ENCODE data around the gene PLPPR5.

The PLPPR5 gene

DNA sequence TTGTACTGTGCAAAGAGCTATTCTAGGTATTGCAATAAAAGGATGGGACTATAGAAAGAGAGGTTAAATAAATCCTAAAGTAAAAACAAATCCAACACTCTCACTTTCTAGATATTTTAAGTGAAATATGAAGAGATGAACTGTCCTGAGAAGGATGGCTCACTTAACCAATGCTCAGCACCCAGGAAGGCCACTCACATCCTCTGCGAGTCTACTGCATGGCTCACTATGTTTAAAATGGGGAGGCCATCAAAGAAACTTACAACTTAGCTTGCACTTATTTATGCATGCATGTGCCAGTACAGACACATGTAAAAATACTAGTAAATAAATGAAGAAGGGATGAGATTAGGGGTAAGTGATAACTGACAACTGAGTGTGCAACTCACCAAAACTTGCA is 37.5 kb downstream of the PLPPR5 start (continued):
- TF ChIP-seq, protein P1, sequence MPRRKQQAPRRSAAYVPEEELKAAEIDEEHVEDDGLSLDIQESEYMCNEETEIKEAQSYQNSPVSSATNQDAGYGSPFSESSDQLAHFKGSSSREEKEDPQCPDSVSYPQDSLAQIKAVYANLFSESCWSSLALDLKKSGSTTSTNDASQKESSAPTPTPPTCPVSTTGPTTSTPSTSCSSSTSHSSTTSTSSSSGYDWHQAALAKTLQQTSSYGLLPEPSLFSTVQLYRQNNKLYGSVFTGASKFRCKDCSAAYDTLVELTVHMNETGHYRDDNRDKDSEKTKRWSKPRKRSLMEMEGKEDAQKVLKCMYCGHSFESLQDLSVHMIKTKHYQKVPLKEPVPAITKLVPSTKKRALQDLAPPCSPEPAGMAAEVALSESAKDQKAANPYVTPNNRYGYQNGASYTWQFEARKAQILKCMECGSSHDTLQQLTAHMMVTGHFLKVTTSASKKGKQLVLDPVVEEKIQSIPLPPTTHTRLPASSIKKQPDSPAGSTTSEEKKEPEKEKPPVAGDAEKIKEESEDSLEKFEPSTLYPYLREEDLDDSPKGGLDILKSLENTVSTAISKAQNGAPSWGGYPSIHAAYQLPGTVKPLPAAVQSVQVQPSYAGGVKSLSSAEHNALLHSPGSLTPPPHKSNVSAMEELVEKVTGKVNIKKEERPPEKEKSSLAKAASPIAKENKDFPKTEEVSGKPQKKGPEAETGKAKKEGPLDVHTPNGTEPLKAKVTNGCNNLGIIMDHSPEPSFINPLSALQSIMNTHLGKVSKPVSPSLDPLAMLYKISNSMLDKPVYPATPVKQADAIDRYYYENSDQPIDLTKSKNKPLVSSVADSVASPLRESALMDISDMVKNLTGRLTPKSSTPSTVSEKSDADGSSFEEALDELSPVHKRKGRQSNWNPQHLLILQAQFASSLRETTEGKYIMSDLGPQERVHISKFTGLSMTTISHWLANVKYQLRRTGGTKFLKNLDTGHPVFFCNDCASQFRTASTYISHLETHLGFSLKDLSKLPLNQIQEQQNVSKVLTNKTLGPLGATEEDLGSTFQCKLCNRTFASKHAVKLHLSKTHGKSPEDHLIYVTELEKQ (tag by site-specific recombination; IDR thresholded peaks at IDR 0.05; ENCODE audit: borderline replicate concordance) = no peak
- no peak for TF ChIP-seq ZNF221 (tag by site-specific recombination; IDR thresholded peaks at IDR 0.05; ENCODE audit: borderline replicate concordance)

DNA sequence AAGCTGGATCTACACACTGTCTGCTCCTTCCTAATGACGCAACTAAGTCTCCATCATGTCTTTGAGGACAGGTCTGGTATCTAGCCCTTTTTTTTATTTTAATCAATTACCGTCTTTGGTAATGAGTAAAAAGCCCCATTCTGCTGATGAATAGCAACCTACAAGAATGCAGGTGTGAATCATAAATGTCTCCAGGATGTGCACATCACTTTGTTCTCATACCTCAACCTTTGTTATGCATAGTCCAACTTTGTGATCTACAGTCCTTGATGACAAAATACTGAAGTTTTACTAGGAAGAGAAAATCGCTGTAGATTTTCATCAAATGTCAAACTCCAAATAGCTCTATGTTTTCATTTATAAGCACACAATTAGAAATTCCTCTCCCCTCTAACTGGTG is 39.3 kb downstream of the PLPPR5 start:
- CTCF ChIA-PET = no interaction called here
- POLR2A ChIA-PET = no interaction called here
- no peaks in the 10 kb centered on the region for H3K4me1 ChIP-seq (ENCODE audit: control insufficient read depth, insufficient read depth, low read length)
- no peaks in the 10 kb centered on the region for H3K9me3 ChIP-seq (ENCODE audit: control insufficient read depth, insufficient read depth, low read depth, low read length)
- H3K36me3 ChIP-seq (ENCODE audit: control insufficient read depth in 2 of 2, insufficient read depth in 1 of 2, low read length in 2 of 2) = no peaks in the 10 kb centered on the region
- H3K4me3 ChIP-seq (ENCODE audit: low read depth, low read length) = no peak overlapping the region
- TF ChIP-seq ZNF843 (tag by site-specific recombination; IDR thresholded peaks at IDR 0.05) (no peak), ZNF747 (tag by site-specific recombination; IDR thresholded peaks at IDR 0.05) (no peak), GLIS1 (tag by site-specific recombination; IDR thresholded peaks at IDR 0.05) (no peak), ZNF837 (tag by site-specific recombination; IDR thresholded peaks at IDR 0.05) (no peak), ZNF514 (tag by site-specific recombination; IDR thresholded peaks at IDR 0.05) (no peak)
- no peak overlapping the region for H3K27ac ChIP-seq (ENCODE audit: extremely low read depth, low read depth, low read length)

DNA sequence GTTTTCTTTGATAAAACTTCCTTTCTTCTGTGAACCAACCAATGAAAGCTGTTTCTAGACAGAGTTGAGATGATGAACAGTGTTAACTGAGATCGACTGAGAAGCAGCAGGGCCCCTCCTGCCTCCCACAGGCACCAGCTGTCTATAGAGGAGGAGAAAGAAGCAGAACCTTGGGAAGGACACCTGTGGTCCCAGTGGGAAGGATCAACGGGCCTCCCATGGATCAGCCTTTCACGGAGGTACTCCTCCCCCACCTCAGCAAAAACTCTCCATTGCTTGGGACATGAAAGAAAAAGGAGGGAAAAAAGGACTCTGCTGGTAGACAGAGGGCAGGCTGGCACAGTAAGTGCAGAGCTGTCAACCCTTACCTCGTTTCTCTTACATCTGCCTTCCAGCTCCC is 40.5 kb downstream of the PLPPR5 start:
- H3K9me3 ChIP-seq (ENCODE audit: control insufficient read depth, insufficient read depth, low read depth, low read length) = no peaks in the 10 kb centered on the region
- POLR2A ChIA-PET = no interaction called here
- H3K4me1 ChIP-seq (ENCODE audit: control insufficient read depth, insufficient read depth, low read length) = no peaks in the 10 kb centered on the region
- H3K27ac ChIP-seq (ENCODE audit: extremely low read depth, low read depth, low read length) = no peak overlapping the region
- H3K4me3 ChIP-seq (ENCODE audit: low read depth, low read length) = no peak overlapping the region
- no peaks in the 10 kb centered on the region for H3K36me3 ChIP-seq (ENCODE audit: control insufficient read depth in 2 of 2, insufficient read depth in 1 of 2, low read length in 2 of 2)
- TF ChIP-seq ZBTB21 (tag by site-specific recombination; IDR thresholded peaks at IDR 0.05) (no peak), ZNF701 (tag by site-specific recombination; IDR thresholded peaks at IDR 0.05) (no peak)
- CTCF ChIA-PET = no interaction called here

DNA sequence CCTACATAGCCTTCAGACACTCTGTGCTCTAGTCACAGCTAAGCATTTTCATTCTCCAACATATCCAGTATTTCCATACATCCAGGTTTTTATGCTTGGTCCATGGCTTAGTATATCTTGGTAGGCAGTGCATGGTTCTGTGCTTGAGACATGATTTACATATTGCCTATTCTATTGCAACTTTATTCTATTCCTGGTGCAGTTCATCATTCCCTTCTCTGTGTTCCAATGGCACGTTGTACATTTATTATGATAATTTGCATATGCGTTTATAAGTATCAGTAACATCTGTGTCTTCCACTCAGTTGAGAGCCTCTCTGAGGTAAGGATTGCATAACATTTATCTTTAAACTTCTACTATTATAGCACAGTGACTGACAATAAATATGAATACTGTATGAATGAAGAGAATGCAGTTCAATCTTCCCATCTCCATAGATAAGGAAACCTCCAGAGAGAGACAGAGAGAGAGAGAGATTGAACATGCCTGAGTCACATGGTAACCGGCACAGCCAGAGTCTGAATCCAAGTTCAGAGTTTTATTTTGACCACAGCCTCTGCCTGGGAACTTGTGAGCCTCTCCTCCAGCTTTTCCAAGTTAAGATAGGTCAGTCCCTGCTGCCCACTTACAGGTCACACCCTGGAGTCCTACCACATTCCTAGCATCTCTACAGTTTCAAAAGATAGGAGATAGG is 41.5 kb downstream of the PLPPR5 start:
- Histone ChIP-seq H3K4me1 (ENCODE audit: control insufficient read depth, insufficient read depth, low read length) (no peaks in the 10 kb centered on the region), H3K4me3 (ENCODE audit: low read depth, low read length) (no peak overlapping the region), H3K36me3 (ENCODE audit: control insufficient read depth in 2 of 2, insufficient read depth in 1 of 2, low read length in 2 of 2) (no peaks in the 10 kb centered on the region), H3K9me3 (ENCODE audit: control insufficient read depth, insufficient read depth, low read depth, low read length) (no peaks in the 10 kb centered on the region), H3K27ac (ENCODE audit: extremely low read depth, low read depth, low read length) (no peak overlapping the region)
- CTCF ChIA-PET = no interaction called here
- POLR2A ChIA-PET = no interaction called here
- TF ChIP-seq, protein P2, sequence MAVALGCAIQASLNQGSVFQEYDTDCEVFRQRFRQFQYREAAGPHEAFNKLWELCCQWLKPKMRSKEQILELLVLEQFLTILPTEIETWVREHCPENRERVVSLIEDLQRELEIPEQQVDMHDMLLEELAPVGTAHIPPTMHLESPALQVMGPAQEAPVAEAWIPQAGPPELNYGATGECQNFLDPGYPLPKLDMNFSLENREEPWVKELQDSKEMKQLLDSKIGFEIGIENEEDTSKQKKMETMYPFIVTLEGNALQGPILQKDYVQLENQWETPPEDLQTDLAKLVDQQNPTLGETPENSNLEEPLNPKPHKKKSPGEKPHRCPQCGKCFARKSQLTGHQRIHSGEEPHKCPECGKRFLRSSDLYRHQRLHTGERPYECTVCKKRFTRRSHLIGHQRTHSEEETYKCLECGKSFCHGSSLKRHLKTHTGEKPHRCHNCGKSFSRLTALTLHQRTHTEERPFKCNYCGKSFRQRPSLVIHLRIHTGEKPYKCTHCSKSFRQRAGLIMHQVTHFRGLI (tag by site-specific recombination; IDR thresholded peaks at IDR 0.05) = no peak
- TF ChIP-seq ZNF350 (tag by site-specific recombination; IDR thresholded peaks at IDR 0.05) (no peak), ZNF202 (tag by site-specific recombination; IDR thresholded peaks at IDR 0.05; ENCODE audit: borderline replicate concordance) (no peak), ZNF132 (tag by site-specific recombination; IDR thresholded peaks at IDR 0.05; ENCODE audit: borderline replicate concordance) (no peak), TRIM28 (IDR thresholded peaks at IDR 0.05; ENCODE audit: borderline replicate concordance, low read length) (no peak), ZNF529 (tag by site-specific recombination; IDR thresholded peaks at IDR 0.05; ENCODE audit: insufficient replicate concordance) (no peak), ZNF324 (tag by site-specific recombination; IDR thresholded peaks at IDR 0.05) (no peak), SP3 (tag by site-specific recombination; IDR thresholded peaks at IDR 0.05) (no peak), GLIS1 (tag by site-specific recombination; IDR thresholded peaks at IDR 0.05) (no peak), SP2 (tag by site-specific recombination; IDR thresholded peaks at IDR 0.05) (no peak), OSR2 (tag by site-specific recombination; IDR thresholded peaks at IDR 0.05) (no peak)
- TF ChIP-seq, protein P3, sequence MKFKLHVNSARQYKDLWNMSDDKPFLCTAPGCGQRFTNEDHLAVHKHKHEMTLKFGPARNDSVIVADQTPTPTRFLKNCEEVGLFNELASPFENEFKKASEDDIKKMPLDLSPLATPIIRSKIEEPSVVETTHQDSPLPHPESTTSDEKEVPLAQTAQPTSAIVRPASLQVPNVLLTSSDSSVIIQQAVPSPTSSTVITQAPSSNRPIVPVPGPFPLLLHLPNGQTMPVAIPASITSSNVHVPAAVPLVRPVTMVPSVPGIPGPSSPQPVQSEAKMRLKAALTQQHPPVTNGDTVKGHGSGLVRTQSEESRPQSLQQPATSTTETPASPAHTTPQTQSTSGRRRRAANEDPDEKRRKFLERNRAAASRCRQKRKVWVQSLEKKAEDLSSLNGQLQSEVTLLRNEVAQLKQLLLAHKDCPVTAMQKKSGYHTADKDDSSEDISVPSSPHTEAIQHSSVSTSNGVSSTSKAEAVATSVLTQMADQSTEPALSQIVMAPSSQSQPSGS (tag by site-specific recombination; IDR thresholded peaks at IDR 0.05; ENCODE audit: low read depth) = no peak
- TF ChIP-seq, protein P4, sequence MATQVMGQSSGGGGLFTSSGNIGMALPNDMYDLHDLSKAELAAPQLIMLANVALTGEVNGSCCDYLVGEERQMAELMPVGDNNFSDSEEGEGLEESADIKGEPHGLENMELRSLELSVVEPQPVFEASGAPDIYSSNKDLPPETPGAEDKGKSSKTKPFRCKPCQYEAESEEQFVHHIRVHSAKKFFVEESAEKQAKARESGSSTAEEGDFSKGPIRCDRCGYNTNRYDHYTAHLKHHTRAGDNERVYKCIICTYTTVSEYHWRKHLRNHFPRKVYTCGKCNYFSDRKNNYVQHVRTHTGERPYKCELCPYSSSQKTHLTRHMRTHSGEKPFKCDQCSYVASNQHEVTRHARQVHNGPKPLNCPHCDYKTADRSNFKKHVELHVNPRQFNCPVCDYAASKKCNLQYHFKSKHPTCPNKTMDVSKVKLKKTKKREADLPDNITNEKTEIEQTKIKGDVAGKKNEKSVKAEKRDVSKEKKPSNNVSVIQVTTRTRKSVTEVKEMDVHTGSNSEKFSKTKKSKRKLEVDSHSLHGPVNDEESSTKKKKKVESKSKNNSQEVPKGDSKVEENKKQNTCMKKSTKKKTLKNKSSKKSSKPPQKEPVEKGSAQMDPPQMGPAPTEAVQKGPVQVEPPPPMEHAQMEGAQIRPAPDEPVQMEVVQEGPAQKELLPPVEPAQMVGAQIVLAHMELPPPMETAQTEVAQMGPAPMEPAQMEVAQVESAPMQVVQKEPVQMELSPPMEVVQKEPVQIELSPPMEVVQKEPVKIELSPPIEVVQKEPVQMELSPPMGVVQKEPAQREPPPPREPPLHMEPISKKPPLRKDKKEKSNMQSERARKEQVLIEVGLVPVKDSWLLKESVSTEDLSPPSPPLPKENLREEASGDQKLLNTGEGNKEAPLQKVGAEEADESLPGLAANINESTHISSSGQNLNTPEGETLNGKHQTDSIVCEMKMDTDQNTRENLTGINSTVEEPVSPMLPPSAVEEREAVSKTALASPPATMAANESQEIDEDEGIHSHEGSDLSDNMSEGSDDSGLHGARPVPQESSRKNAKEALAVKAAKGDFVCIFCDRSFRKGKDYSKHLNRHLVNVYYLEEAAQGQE (tag by site-specific recombination; IDR thresholded peaks at IDR 0.05) = no peak

Data from HEK293 (cell line).